ENCODE data around the gene CCDC107.

GRCh38 chr9:35700942-35701341 lies 42.9 kb downstream of the CCDC107 start:
- TF ChIP-seq POLR2AphosphoS5 (IDR thresholded peaks at IDR 0.05; ENCODE audit: low read depth, low read length) (no peak), TAF1 (IDR thresholded peaks at IDR 0.05; ENCODE audit: borderline replicate concordance, insufficient read depth, low read length) (no peak), SIN3A (IDR thresholded peaks at IDR 0.05; ENCODE audit: borderline replicate concordance, insufficient read depth, low read length) (no peak), REST (IDR thresholded peaks at IDR 0.05; ENCODE audit: insufficient read depth in 1 of 2, low read depth in 2 of 2, low read length in 2 of 2) (no peak)

All from PFSK-1 (cell line).